ENCODE data around the gene CSNK1G1. TPM values are rescaled to one million over a fixed set of nuclear protein-coding genes. Genes with fewer than 3 reads are reported as not detected.

CSNK1G1 gene
- total RNA-seq, 1 donor from 2014 or later = 23.6 TPM

DNA sequence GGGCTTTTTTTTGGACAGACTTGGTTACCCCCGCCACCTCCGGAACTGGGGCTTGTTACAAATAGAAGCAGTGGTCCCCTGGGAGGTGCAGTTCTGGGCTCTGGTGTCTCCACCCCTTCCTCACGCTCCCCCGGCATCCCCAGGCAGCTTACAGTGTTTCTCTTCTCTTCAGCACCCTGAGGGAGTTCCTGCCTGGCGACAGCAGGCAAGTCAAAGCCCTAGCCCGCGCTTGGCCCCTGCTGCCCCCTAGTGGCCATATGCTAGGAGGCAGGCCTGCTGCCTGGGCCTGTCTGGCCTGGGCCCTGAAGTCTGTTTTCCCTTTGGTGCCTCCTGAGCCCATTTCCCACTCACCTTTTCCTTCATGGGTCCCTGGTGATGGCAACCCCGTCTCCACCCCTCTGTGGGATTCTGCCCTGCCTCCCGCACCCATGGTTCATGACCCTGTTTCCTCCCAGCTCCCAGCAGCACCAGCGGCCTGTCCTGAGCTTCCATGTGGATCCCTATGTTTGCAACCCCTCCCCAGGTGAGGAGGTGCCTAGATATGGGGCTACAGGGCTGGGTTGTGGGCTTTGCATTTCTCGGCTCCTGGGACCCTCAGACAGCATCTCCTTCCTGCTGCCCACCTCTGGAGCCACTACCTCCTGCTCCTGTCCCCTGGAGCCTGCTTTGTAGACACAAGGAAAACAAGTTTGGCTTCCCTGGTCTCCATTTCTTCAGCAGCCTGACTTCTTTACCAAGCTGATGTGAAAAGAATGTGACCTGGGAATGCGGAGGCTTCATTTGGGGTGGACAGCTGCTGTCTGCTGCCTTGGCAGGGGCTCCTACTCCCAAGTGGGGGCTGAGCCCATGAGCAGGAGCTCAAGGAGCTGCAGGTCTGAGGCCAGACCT lies 202.2 kb downstream of the CSNK1G1 start:
- peak; percentile 88 for DNase-seq (ENCODE audit: low spot score)

GRCh38 chr15:64152507-64153387 lies 203.2 kb downstream of the CSNK1G1 start:
- no peak for DNase-seq (ENCODE audit: low spot score)

DNA sequence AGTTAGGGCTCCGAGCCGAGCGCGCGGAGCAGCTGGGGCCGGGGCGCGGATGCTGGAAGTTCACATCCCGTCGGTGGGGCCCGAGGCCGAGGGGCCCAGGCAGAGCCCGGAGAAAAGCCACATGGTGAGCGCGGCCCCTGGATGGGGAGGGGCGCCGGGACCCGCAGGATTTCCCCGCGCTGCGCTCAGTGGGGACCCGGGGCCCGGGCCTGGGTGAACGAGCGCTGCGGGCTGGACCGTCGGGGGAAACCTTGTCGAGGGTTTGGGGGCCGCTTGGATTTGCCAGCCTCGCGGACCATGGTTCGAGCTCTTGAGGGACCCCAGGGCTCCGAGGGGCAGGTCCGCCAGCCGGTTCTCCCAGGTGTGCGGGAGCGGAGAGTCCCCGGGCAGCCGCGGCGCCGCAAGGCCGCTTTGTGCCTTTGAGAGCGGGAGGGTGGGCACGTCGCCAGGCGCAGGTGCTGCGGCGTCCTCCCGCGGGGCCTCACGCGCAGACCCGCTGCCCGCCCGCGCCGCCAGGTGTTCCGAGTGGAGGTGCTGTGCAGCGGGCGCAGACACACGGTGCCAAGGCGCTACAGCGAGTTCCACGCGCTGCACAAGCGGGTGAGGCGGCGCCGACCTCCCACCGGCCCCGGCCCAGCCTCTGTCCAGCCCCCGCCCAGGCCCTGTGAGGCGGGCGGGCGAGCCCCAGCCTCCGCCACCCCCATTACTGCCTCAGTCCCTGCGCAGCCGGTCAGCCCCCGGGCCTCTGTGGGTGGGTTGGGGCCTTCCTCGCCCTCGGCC lies 204.1 kb downstream of the CSNK1G1 start, which contains the start of gene SNX22:
TSS of gene SNX22 (plus strand) at position 5 of the 780 bp plus-strand sequence. CDS start at position 50, 45 bp downstream.
- no peak for DNase-seq (ENCODE audit: low spot score)

DNA sequence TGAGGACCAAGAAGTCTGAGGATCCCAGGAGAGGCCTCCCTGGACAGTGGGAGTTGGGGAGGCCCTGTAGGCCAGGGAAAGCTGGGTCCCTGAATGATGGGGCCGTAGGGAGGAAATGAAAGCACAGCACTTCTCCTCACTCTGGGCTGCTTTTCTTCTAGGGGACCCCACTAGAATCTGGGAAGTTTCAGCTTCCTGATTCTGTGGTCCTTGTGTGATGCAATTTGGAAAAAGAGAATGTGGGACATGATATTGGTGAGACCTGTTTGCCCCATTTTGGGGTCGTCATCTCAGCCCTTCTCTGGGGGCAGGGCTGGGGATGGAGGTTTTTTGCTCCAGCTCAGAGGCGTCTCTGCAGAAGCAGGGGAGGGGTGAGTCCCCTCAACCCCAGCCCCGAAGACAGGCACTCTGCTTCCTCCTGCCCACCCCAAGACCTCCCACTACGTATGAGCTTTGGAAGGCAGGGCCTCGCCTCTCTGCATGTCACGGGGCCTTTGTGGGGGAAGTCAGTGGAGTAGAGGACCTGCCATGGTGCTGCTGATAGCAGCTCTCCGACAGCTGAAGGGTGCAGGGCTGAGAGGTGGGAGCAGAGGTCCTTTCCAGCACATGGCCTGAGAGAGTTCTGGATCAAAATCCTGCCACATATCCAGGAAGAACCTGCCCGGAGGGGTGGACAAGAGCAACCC lies 205.9 kb downstream of the CSNK1G1 start:
- DNase-seq (ENCODE audit: low spot score) = no peak

DNA sequence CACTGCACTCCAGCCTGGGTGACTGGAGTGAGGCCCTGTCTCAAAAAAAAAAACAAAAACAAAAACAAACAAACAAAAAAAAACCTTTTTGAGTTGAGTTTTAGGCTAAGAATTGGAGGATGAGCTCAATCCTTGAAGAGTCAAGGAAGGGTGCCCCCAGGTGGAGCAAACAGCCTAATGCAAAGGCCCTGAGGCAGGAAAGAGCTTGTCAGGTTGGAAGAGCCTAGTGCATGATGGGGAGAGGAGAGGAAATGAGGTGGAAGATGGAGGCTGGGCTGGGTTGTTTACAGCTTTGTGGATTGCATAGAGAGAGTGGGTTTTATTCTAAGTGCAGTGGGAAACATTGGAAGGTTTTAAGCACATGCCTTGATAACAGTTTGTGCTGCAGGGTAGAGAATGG lies 206.5 kb downstream of the CSNK1G1 start:
- no peak for DNase-seq (ENCODE audit: low spot score)

- DNase-seq (ENCODE audit: low spot score) = no peak
Measured at GRCh38 chr15:64148581-64148980, 207.4 kb downstream of the CSNK1G1 start.

GRCh38 chr15:64148168-64148567 lies 207.8 kb downstream of the CSNK1G1 start:
- DNase-seq (ENCODE audit: low spot score) = no peak

- no peak for DNase-seq (ENCODE audit: low spot score)
Measured at GRCh38 chr15:64146885-64147681, 208.9 kb downstream of the CSNK1G1 start.

DNA sequence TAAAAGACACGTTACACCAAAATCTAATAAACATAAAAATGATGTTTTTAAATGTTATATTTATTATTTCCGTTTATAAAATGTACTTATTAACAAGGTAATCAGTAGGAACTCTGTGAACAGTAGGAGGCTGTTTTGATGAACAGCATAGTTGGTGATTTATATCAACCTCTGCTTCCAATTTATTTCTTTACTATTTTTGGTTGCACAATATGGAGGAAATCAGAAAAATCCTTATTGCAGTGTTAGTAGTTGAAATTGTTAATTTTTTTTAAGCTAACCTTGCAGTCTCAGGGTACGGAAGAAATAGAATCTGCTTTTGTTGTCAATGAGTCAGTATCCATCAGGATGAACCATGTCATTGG lies 209.5 kb downstream of the CSNK1G1 start:
- no peak for DNase-seq (ENCODE audit: low spot score)

DNA sequence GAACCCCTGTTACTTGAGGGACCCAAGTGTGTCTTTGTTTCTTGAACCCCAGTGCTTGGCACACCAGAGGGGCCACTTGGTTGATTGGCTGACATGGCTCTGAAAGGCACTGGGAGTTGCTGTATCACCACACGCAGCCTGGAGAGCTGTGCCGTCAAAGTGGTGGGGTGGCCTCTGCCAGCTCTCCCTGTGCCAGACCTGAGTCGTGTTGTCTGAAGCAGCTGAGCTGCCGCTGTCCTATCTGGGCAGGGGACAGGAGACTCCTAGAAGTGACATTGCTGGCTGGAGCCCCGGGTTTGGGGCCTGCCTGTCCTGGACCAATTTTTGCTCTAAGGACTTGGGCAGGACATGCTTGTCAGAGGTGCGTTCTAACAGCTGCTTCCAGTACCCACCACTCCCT lies 209.9 kb downstream of the CSNK1G1 start:
- DNase-seq (ENCODE audit: low spot score) = no peak

DNA sequence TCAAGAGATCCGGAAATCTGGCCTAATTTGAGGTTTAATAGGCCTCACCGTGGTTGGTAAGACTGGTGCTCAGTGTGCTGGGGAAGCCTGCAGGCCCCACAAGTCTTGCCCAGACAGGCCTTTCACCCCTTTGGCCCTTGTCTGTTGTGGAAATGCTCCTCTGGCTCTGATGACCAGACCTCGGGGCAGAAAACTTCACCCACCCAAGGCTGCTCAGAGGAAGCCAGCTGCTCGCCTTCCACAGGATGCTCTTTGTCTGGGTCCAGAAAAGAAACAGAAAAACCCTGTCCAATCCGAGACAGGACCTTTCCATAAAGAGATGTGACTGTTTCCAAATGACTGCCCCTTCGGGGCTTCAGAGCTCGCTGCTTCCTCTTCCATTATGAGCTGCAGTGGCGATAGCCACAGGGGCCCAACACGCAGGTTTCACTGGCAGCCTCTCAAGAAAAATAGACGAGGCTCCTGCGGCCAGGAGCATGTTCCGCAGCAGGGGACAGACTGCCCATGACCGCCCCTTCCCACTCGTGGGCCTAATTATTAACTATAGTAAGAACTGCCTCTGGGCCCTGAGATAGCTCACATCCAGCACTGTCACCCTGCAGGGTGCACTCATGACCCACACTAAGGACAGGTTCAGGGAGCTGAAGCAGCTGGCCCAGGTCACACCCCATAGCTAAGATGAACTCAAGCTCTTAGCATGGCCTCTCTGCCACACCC lies 211.2 kb downstream of the CSNK1G1 start:
- DNase-seq (ENCODE audit: low spot score) = no peak

DNA sequence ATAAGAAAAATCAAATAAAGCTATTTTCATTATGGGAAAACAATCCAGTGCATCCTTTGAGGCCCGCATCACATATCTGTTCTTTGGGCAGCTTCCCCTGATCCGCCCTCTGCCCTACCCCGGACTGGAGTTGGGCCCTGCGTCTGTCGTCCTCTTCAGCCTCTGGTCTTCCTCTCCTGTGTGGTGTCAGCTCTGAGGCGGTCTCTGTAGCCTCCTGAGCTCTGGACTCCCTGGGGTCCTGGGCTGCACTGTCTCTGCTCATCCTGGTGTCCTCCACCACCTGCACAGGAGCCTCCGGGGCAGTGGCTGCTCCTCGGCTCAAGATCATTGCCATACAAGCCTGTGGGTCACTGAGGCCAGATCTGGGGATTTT lies 211.8 kb downstream of the CSNK1G1 start:
- no peak for DNase-seq (ENCODE audit: low spot score)

DNA sequence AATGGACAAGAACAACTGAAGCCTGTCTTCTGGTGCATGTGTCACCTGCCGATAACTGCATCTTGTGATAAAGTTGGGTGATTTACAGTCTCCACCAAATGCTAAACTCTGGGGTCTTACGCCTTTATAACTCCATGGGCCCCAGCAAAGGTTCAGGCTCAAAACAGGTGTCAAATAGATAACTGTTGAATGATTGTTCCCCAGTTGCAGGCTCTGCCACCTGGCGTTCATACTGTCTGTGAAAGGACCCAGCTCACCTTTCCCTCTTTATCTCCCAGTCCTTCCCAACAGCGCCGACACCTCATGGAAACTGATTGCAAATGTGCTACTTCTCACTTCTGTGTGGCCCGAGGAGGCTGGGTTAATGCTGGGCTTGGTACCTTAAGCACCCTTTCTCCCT lies 212.7 kb downstream of the CSNK1G1 start:
- no peak for DNase-seq (ENCODE audit: low spot score)

DNA sequence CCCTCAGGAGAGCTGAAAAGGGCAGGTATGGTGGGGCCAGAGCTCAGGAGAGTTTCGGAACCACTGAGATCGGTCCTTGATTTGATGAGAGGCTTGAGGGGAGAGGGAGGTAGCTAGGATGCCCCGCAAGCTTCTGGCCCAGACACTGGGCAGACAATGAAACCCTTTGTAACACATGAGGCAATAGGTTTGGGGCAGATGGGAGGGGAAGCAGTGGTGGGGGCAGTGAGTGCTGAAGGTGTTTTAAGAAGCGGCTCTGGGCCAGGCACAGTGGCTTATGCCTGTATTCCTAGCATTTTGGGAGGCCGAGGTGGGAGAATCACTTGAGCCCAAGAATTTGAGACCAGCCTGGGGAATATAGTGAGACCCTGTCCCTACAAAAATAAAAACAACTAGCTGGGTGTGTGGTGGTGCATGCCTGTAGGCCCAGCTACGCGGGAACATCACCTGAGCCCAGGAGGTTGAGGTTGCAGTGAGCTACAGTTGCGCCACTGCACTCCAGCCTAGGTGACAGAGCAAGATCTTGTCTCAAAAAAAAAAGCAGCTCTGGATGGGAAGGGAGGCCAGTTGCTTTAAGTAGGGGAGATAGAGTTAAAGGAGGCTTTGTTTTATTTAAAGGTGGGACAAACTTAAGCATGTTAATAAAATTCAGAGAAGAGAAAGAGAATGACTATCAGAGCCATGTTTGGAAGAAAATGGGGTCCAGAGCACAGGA lies 214.0 kb downstream of the CSNK1G1 start:
- DNase-seq (ENCODE audit: low spot score) = no peak

DNA sequence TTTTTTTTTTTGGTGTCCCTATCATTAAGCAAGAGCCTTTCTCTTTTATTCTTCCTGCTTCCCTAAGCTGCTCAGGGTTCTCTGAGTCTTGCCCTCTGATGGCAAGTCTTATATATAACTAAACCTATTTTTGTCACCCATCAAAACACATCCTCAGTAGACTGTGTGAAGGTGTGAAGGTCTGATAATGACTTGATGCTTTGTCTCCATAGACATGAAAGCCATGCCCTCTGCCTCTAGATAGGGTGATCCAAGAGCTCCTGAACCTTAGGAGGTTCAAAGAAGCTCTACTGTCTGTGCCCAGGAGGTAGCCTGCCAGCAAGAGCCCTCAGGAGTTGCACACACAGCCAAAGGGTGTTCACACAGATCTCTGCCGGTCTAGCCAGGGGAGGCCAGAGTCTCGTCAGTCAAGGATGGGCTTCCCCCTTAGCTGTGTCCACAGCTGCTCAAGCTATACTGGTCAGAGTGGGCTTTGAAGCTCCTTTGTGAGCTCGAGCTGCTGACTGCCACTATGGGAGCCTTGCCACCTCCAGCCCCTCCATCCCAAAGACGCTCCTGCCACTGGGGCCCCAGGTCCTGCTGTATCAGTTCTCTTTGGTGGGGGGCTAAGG lies 217.5 kb downstream of the CSNK1G1 start:
- no peak for DNase-seq (ENCODE audit: low spot score)

DNA sequence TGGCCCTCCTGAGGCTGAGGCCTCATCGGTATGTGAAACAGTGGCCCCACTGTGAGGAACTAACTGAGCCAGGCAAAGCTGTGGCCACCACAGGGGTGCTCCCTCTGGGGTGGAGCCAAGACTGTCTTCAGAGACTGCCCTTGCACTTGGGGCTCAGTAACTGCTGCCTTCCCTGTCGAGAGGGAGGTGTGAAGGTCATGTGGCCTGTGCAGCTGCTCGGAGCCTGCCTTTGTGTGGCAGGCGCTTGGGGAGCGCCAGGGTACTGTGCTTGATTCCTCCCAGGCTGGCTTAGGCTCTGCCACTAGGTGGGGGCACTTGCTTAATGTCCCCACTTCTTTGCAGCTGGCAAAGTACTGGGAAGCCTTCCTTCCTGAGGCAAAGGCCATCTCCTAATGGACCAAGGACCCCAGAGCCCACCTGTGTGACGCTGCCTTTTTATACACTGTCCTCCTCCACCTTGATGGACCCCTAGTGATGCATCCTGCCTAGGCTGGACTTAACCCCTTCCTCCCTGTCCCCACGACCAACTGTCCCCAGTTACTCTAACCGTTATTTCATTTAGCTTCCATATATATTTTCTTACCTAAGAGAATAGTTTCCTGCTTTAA lies 218.6 kb downstream of the CSNK1G1 start:
- no peak for DNase-seq (ENCODE audit: low spot score)

GRCh38 chr15:64136347-64136746 lies 219.6 kb downstream of the CSNK1G1 start:
- no peak for DNase-seq (ENCODE audit: low spot score)

- DNase-seq (ENCODE audit: low spot score) = no peak
Measured at GRCh38 chr15:64134345-64134829, 221.6 kb downstream of the CSNK1G1 start.
